Heart left ventricle (tissue), 13 donors: ENCODE results near the gene ACSL3.

Experiments
- CTCF ChIP-seq, 12 donors: fragments of 200-600 bp; sonication (generic) in 4 of 12; IDR thresholded peaks; one replicate each; pipeline versions ENCODE4 v1.5.0 to v1.8.0; 2018 to 2022; ENCODE audit warnings: antibody characterized with exemption in 12 of 12, mild to moderate bottlenecking in 5 of 12
- POLR2A ChIP-seq, 2 donors: fragments of 450-650 bp; IDR thresholded peaks; one replicate each; pipeline ENCODE4 v1.6.1; 2017; ENCODE audit warnings: antibody characterized with exemption in 2 of 2, mild to moderate bottlenecking in 2 of 2, moderate library complexity in 2 of 2
- donor health status: ischemic (EF 13 %, LVEDD 7.1; RV severe dilation, severe dysfunction).
- donor health status: DM: no; HTN: yes; CAD: no.
- donor health status: DM: no; HTN: no; CAD: no.
- donor health status: ischemic (EF 25% LVEDD 6.9; RV normal size, moderate dysfunction).
- donor health status: ischemic (EF 25% LVEDD 5.7; RV mildly dilated, moderate dysfunction).
- donor health status: ischemic (EF 35%, LVEDD 5.7; RV mildly dilated, moderate dysfunction).
- donor health status: nonischemic (EF 11% LVEDD 7.7; RV severe dilation, severe dysfunction).
- donor health status: DM: yes; HTN: yes; CAD: no.
- donor health status: PGD.
- donor health status: ischemic (EF 29% LVEDD 5.4; RV normal size, mild dysfunction).
- donor health status: nonischemic (EF 23%, LVEDD 6.1; RV moderate dilation, normal function).

DNA sequence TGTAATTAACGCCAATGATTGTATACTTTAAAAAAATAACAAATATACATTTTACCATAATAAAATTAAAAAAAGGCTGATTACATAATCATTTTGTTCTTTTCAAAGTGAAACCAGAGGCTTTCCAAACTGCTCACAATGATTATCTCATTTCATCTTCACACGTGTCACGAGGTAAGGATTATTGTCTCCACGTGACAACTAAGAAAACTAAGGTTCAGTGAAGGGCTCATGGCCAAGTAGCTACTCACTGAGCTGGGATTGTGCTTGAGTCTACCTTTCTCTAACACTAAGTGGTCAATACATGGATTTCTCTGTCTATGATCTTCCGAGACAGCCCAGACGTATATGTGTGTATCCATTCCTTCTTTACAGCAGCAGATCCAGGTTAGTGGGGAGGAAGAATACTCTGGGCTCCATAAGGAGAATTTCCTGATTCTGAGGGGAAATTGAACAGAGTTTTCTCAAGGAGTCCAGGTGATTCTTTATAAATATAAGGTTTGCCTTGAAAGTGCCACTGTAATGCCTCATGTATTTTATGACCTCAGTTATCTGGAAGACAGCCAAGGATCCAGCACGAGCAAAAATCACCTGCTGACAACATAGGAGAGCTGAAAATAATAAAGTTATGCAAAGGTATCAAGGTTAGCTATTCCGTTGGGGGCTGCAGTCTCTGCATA lies 25.6 kb upstream of the ACSL3 start:
- no peak for TF ChIP-seq CTCF (IDR thresholded peaks at IDR 0.05)
- TF ChIP-seq POLR2A (IDR thresholded peaks at IDR 0.05): no peak
